HUES6 (cell line): Measurements from ENCODE around the gene PAXIP1.
"Not testable (repeated sequence)": the region's sequence is repeated elsewhere in the genome, so short reads cannot be mapped to it uniquely, and the experiment has no call there.

Source experiments
- H3K27ac ChIP-seq: 2 replicates; pipeline ENCODE4 v1.7.0; 2013; ENCODE audit warnings: low read depth, mild to moderate bottlenecking, low read length, inconsistent platforms
- H3K27me3 ChIP-seq: 2 replicates; pipeline ENCODE4 v1.6.1; 2013; ENCODE audit warnings: low read length; ENCODE audit not compliant: control insufficient read depth, insufficient read depth
- H3K36me3 ChIP-seq: 2 replicates; pipeline ENCODE4 v1.6.1; 2013; ENCODE audit warnings: low read length; ENCODE audit not compliant: control insufficient read depth, insufficient read depth
- H3K4me1 ChIP-seq: 2 replicates; pipeline ENCODE4 v1.6.1; 2013; ENCODE audit warnings: low read length; ENCODE audit not compliant: control insufficient read depth, insufficient read depth
- H3K4me3 ChIP-seq: 2 replicates; pipeline ENCODE4 v1.5.1; 2013; ENCODE audit warnings: low read depth, low read length
- H3K9ac ChIP-seq: one replicate; pipeline ENCODE4 v1.6.1; 2013; ENCODE audit warnings: mild to moderate bottlenecking, low read length
- H3K9me3 ChIP-seq: 2 replicates; pipeline ENCODE4 v1.6.1; 2013; ENCODE audit warnings: low read depth, low read length; ENCODE audit not compliant: control insufficient read depth, insufficient read depth

Gene PAXIP1

DNA sequence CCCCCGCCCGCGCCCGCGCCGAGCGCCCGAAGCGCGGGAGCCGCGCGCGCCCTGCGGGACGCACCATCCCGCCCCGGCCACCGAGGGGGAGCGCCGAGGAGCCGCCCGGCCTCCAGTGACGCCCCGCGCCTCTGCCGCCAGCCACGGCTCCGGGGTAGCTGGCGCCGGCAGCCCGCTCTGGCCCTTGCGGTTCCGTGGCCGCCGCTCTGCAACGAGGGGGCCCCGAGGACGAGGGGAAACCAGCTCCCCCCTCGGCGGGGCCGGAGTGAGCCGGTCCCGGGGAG lies at the start of gene PAXIP1:
Gene PAXIP1 (minus strand): TSS at position 33 of the 284 bp plus-strand sequence. CDS start 195 bp downstream, outside the sequence.
- Histone ChIP-seq H3K4me3 (peak within 1 kb of the TSS; percentile 100), H3K4me1 (peaks cover 11% of the 10 kb centered on the region), H3K9me3 (no peaks in the 10 kb centered on the region), H3K27me3 (no peaks in the 10 kb centered on the region), H3K9ac (peak within 1 kb of the TSS; percentile 100), H3K36me3 (peaks cover 14% of the 10 kb centered on the region), H3K27ac (peak within 1 kb of the TSS; percentile 98)

DNA sequence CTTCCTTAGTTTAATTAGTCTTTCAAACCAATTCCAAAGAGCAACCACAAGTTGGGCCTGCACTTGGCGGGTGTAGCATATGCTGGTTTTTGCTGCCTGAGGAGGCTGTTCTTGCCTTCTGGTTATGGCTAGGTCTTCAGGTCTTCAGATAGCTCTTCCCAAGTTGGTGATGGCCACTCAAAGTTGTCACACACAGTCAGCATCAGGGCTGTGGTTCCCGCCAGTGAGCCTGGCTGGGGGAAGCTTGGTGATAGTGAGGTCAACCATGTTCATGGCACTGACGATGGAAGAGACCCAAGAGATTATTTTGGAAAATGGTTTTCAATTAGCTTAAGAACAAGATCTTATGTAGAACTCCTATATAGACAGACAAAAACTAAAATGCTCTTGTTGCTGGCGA lies 48.4 kb upstream of the PAXIP1 start:
- Histone ChIP-seq H3K4me1 (no peaks in the 10 kb centered on the region), H3K27ac (no peak overlapping the region), H3K36me3 (no peaks in the 10 kb centered on the region), H3K27me3 (no peaks in the 10 kb centered on the region; the same call in 1 of the 2 replicates), H3K9ac (no peak overlapping the region), H3K4me3 (no peak overlapping the region), H3K9me3 (no peaks in the 10 kb centered on the region)

- Histone ChIP-seq H3K9me3 (0 out of 2 replicates have a peak, but pooled peaks cover 2% of the 10 kb centered on the region), H3K9ac (no peak overlapping the region), H3K27ac (no peak overlapping the region), H3K36me3 (no peaks in the 10 kb centered on the region), H3K4me3 (no peak overlapping the region), H3K27me3 (no peaks in the 10 kb centered on the region), H3K4me1 (no peaks in the 10 kb centered on the region)
Observed at GRCh38 chr7:155048006-155048405, 45.1 kb upstream of the PAXIP1 start.

- Histone ChIP-seq H3K27me3 (no peaks in the 10 kb centered on the region), H3K36me3 (no peaks in the 10 kb centered on the region), H3K4me3 (no peak overlapping the region), H3K27ac (no peak overlapping the region), H3K4me1 (no peaks in the 10 kb centered on the region), H3K9me3 (peaks cover 10% of the 10 kb centered on the region; the same call in 1 of the 2 replicates), H3K9ac (no peak overlapping the region)
Observed at GRCh38 chr7:155043756-155044155, 40.8 kb upstream of the PAXIP1 start.

DNA sequence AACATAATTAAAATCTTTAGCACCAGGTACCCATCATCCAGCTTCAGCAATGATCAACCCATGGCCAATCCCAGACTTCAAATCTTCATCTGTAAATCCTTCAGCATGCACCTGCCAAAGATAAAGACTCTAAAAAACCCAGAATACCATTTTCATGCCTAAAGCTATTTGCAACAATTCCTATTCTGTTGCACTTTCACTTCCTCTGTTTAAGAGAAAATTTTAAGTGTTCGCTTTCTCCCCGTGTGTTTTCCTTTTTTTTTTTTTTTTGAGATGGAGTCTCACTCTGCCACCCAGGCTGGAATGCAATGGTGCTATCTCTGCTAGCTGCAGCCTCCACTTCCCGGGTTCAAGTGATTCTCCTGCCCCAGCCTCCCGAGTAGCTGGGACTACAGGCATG lies 35.4 kb upstream of the PAXIP1 start:
- Histone ChIP-seq H3K36me3 (no peaks in the 10 kb centered on the region), H3K4me1 (no peaks in the 10 kb centered on the region), H3K27ac (no peak overlapping the region), H3K9ac (no peak overlapping the region), H3K4me3 (no peak overlapping the region), H3K9me3 (peaks cover 14% of the 10 kb centered on the region; the same call in 1 of the 2 replicates), H3K27me3 (no peaks in the 10 kb centered on the region)

GRCh38 chr7:155034495-155034894 lies 31.6 kb upstream of the PAXIP1 start:
- not testable (repeated sequence) for H3K27me3 ChIP-seq, H3K9me3 ChIP-seq, H3K9ac ChIP-seq, H3K36me3 ChIP-seq, H3K4me1 ChIP-seq, H3K27ac ChIP-seq, H3K4me3 ChIP-seq

GRCh38 chr7:155032978-155033377 lies 30.1 kb upstream of the PAXIP1 start:
- H3K27ac ChIP-seq = no peak overlapping the region
- peaks cover 10% of the 10 kb centered on the region for H3K9me3 ChIP-seq
- H3K9ac ChIP-seq = no peak overlapping the region
- H3K4me1 ChIP-seq = no peaks in the 10 kb centered on the region
- no peaks in the 10 kb centered on the region for H3K36me3 ChIP-seq
- H3K4me3 ChIP-seq = no peak overlapping the region
- no peaks in the 10 kb centered on the region for H3K27me3 ChIP-seq

GRCh38 chr7:155027879-155028278 lies 25.0 kb upstream of the PAXIP1 start:
- Histone ChIP-seq H3K36me3 (no peaks in the 10 kb centered on the region), H3K27ac (peak overlapping the region; percentile 32; the same call in 1 of the 2 replicates), H3K9me3 (peaks cover 14% of the 10 kb centered on the region), H3K9ac (no peak overlapping the region), H3K4me1 (no peaks in the 10 kb centered on the region), H3K4me3 (no peak overlapping the region), H3K27me3 (no peaks in the 10 kb centered on the region)

- Histone ChIP-seq H3K4me1 (peaks cover 4% of the 10 kb centered on the region; the same call in 1 of the 2 replicates), H3K36me3 (no peaks in the 10 kb centered on the region), H3K27me3 (no peaks in the 10 kb centered on the region), H3K9ac (no peak overlapping the region), H3K9me3 (peaks cover 8% of the 10 kb centered on the region), H3K4me3 (no peak overlapping the region), H3K27ac (no peak overlapping the region)
Observed at GRCh38 chr7:155021699-155022145, 18.8 kb upstream of the PAXIP1 start.

GRCh38 chr7:155020996-155021395 lies 18.1 kb upstream of the PAXIP1 start:
- H3K27me3 ChIP-seq = no peaks in the 10 kb centered on the region
- no peaks in the 10 kb centered on the region for H3K36me3 ChIP-seq
- H3K9me3 ChIP-seq = peaks cover 8% of the 10 kb centered on the region
- H3K9ac ChIP-seq = no peak overlapping the region
- no peak overlapping the region for H3K27ac ChIP-seq
- no peak overlapping the region for H3K4me3 ChIP-seq
- H3K4me1 ChIP-seq = peaks cover 4% of the 10 kb centered on the region; the same call in 1 of the 2 replicates

- no peak overlapping the region for H3K9ac ChIP-seq
- no peaks in the 10 kb centered on the region for H3K36me3 ChIP-seq
- no peaks in the 10 kb centered on the region for H3K27me3 ChIP-seq
- no peaks in the 10 kb centered on the region for H3K9me3 ChIP-seq
- no peak overlapping the region for H3K27ac ChIP-seq
- H3K4me3 ChIP-seq = no peak overlapping the region
- H3K4me1 ChIP-seq = peaks cover 4% of the 10 kb centered on the region; the same call in 1 of the 2 replicates
Observed at GRCh38 chr7:155017834-155018233, 14.9 kb upstream of the PAXIP1 start.

- Histone ChIP-seq H3K27me3 (no peaks in the 10 kb centered on the region), H3K27ac (no peak overlapping the region)
Observed at GRCh38 chr7:155011086-155011485, 8.2 kb upstream of the PAXIP1 start.

More at GRCh38 chr7:155011086-155011485, 8.2 kb upstream of the PAXIP1 start:
- H3K36me3 ChIP-seq = no peaks in the 10 kb centered on the region
- peaks cover 2% of the 10 kb centered on the region; the same call in 1 of the 2 replicates for H3K4me1 ChIP-seq
- H3K4me3 ChIP-seq = no peak overlapping the region
- no peaks in the 10 kb centered on the region for H3K9me3 ChIP-seq
- no peak overlapping the region for H3K9ac ChIP-seq
